K562 (cell line): ENCODE data around the gene FETUB.

ENCODE experiments used
- BRD9 ChIP-seq: fragments of 450-650 bp; IDR thresholded peaks from 2 replicates; pipeline ENCODE4 v1.6.1; 2018; ENCODE audit warnings: low read depth; ENCODE audit not compliant: partially characterized antibody
- CTCF ChIP-seq, 3 experiments: IDR thresholded peaks in 2 of 3; conservative IDR thresholded peaks in 1 of 3; 2 replicates each; pipeline ENCODE4 v1.5.1; 2011 to 2012; ENCODE audit warnings: low read length in 3 of 3, mild to moderate bottlenecking in 3 of 3, control low read depth in 2 of 3, improper control_type of control experiment in 1 of 3, inconsistent platforms in 1 of 3, low read depth in 1 of 3, mixed read lengths in 1 of 3, moderate library complexity in 1 of 3; ENCODE audit not compliant: insufficient read depth in 2 of 3
- FOXK2 ChIP-seq, 2 experiments: fragments of 450-650 bp; IDR thresholded peaks in 1 of 2; conservative IDR thresholded peaks in 1 of 2; 2 replicates each; pipeline ENCODE4 v1.6.1; 2016; ENCODE audit warnings: low read depth in 2 of 2, mild to moderate bottlenecking in 1 of 2
- GTF2F1 ChIP-seq: IDR thresholded peaks from 2 replicates; pipeline ENCODE4 v1.6.1; 2011; ENCODE audit warnings: low read depth, low read length, improper control_type of control experiment
- JUND ChIP-seq, 2 experiments: IDR thresholded peaks; 2 replicates in 1 of 2; 3 replicates in 1 of 2; pipeline ENCODE4 v1.6.1; 2011; ENCODE audit warnings: borderline replicate concordance in 2 of 2, low read depth in 2 of 2, low read length in 2 of 2, improper control_type of control experiment in 1 of 2, missing biosample characterization in 1 of 2, missing genetic modification characterization in 1 of 2, missing genetic modification reagents in 1 of 2
- MAX ChIP-seq: sonication (generic); formaldehyde crosslinking; IDR thresholded peaks from 2 replicates; pipeline ENCODE4 v1.9.0; 2022; ENCODE audit warnings: mild to moderate bottlenecking, missing genetic modification reagents
- NFRKB ChIP-seq: fragments of 450-650 bp; IDR thresholded peaks from 2 replicates; pipeline ENCODE4 v1.6.1; 2016; ENCODE audit warnings: low read depth
- RAD21 ChIP-seq, 2 experiments: fragments of 250-450 bp in 1 of 2; fragments of 450-650 bp in 1 of 2; sonication (Bioruptor Pico) in 1 of 2; formaldehyde crosslinking in 1 of 2; IDR thresholded peaks in 1 of 2; conservative IDR thresholded peaks in 1 of 2; 2 replicates each; pipeline versions ENCODE4 v1.4.0 to v1.8.0; 2020 to 2022; ENCODE audit warnings: mild to moderate bottlenecking in 2 of 2, moderate library complexity in 1 of 2
- SMAD1 ChIP-seq: fragments of 150-350 bp; IDR thresholded peaks from 2 replicates; pipeline ENCODE4 v1.6.1; 2014; ENCODE audit warnings: low read length, low read depth; ENCODE audit not compliant: partially characterized antibody
- ZBTB33 ChIP-seq: sonication (generic); formaldehyde crosslinking; IDR thresholded peaks from 2 replicates; pipeline ENCODE4 v1.8.1; 2023; ENCODE audit warnings: mild to moderate bottlenecking, missing genetic modification reagents
- ZNF77 ChIP-seq: fragments of 250-450 bp; sonication (Bioruptor Pico); IDR thresholded peaks from 2 replicates; pipeline ENCODE4 v1.5.0; 2020
- ZSCAN29 ChIP-seq: fragments of 450-650 bp; IDR thresholded peaks from 2 replicates; pipeline ENCODE4 v1.6.1; 2017

- TF ChIP-seq CTCF (IDR thresholded peaks at IDR 0.05 in 2 of 3, conservative IDR thresholded peaks at IDR 0.05 in 1 of 3; ENCODE audit: insufficient read depth in 2 of 3, low read depth in 1 of 3, low read length in 3 of 3) = no peak
- no peak for TF ChIP-seq GTF2F1
- TF ChIP-seq NFRKB = no peak
- TF ChIP-seq MAX = no peak
- TF ChIP-seq BRD9 = no peak
- no peak for TF ChIP-seq FOXK2 (conservative IDR thresholded peaks at IDR 0.05 in 1 of 2, IDR thresholded peaks at IDR 0.05 in 1 of 2; ENCODE audit: low read depth in 2 of 2)
- TF ChIP-seq SMAD1 = no peak
- no peak for TF ChIP-seq ZBTB33 (CRISPR knock-in tag)
- TF ChIP-seq ZSCAN29 = no peak
- TF ChIP-seq ZNF77 (CRISPR knock-in tag) = no peak
- no peak for TF ChIP-seq JUND (IDR thresholded peaks at IDR 0.05; ENCODE audit: borderline replicate concordance, low read depth, low read length)
- no peak for TF ChIP-seq JUND (tag; IDR thresholded peaks at IDR 0.05; ENCODE audit: borderline replicate concordance, low read depth, low read length)
- TF ChIP-seq RAD21 (CRISPR knock-in tag; conservative IDR thresholded peaks at IDR 0.05 in 1 of 2, IDR thresholded peaks at IDR 0.05 in 1 of 2) = no peak
These were observed 8.7 kb downstream of the FETUB start for GRCh38 chr3:186648851-186649250.
